Renal cortex interstitium (tissue), 15 donors: ENCODE measurements around the gene TMX1. TPM values are rescaled to one million over a fixed set of nuclear protein-coding genes. Genes with fewer than 3 reads are reported as not detected.
"Not testable (repeated sequence)": the region's sequence is repeated elsewhere in the genome, so short reads cannot be mapped to it uniquely, and the experiment has no call there.

ENCODE experiments used
- DNase-seq, 11 donors: peaks; one replicate each; pipeline ENCODE4 v3.0.0-alpha.2; 2013; ENCODE audit warnings: low read depth in 9 of 11, low spot score in 4 of 11; ENCODE audit errors: extremely low read depth in 1 of 11
- long read RNA-seq, 16 experiments: transcript quantifications; one replicate each; lab custom pipeline, GENCODE V29; 2026
- polyA plus RNA-seq, 3 donors: library from polyadenylated mRNA; unstranded; fragments of 120-200 nt; gene quantifications; one replicate each; pipeline ENCODE4 v1.2.1, GENCODE V29; 2013; ENCODE audit not compliant: insufficient read length in 3 of 3

Gene TMX1
- polyA plus RNA-seq = 10 to 100 TPM; 44.2 to 56.4 (median 55.7) TPM
- long read RNA-seq, donor 1, transcript TMX1-201 (8 exons, 3,995 nt) = major isoform, 13 of 13 reads
- long read RNA-seq, donor 1, partial matches to known transcripts = 0 of 13 reads
- long read RNA-seq, donor 1, other reads (novel, unspliced or antisense) = 0 of 13 reads
- long read RNA-seq, donor 2, transcript TMX1-201 (8 exons, 3,995 nt) = major isoform, 16 of 16 reads
- long read RNA-seq, donor 2, partial matches to known transcripts = 0 of 16 reads
- long read RNA-seq, donor 2, other reads (novel, unspliced or antisense) = 0 of 16 reads
- long read RNA-seq, donor 3, transcript TMX1-201 (8 exons, 3,995 nt) = major isoform, 35 of 127 reads
- long read RNA-seq, donor 3, partial matches to known transcripts = 92 of 127 reads
- long read RNA-seq, donor 3, other reads (novel, unspliced or antisense) = 0 of 127 reads
- long read RNA-seq, donor 4, transcript TMX1-201 (8 exons, 3,995 nt) = major isoform, 20 of 20 reads
- long read RNA-seq, donor 4, partial matches to known transcripts = 0 of 20 reads
- long read RNA-seq, donor 4, other reads (novel, unspliced or antisense) = 0 of 20 reads
- long read RNA-seq, donor 5 = 0 reads
- long read RNA-seq, donor 6, transcript TMX1-201 (8 exons, 3,995 nt) = major isoform, 23 of 81 reads
- long read RNA-seq, donor 6, partial matches to known transcripts = 58 of 81 reads
- long read RNA-seq, donor 6, other reads (novel, unspliced or antisense) = 0 of 81 reads
- long read RNA-seq, donor 7, transcript TMX1-201 (8 exons, 3,995 nt) = major isoform, 27 of 27 reads
- long read RNA-seq, donor 7, partial matches to known transcripts = 0 of 27 reads
- long read RNA-seq, donor 7, other reads (novel, unspliced or antisense) = 0 of 27 reads
- long read RNA-seq, donor 8 = 0 reads
- long read RNA-seq, donor 9, transcript TMX1-201 (8 exons, 3,995 nt) = major isoform, 23 of 23 reads
- long read RNA-seq, donor 9, partial matches to known transcripts = 0 of 23 reads
- long read RNA-seq, donor 9, other reads (novel, unspliced or antisense) = 0 of 23 reads
- long read RNA-seq, donor 10, transcript TMX1-201 (8 exons, 3,995 nt) = major isoform, 22 of 22 reads
- long read RNA-seq, donor 10, partial matches to known transcripts = 0 of 22 reads
- long read RNA-seq, donor 10, other reads (novel, unspliced or antisense) = 0 of 22 reads
- long read RNA-seq, donor 11, transcript TMX1-201 (8 exons, 3,995 nt) = major isoform, 23 of 24 reads
- long read RNA-seq, donor 11, partial matches to known transcripts = 0 of 24 reads
- long read RNA-seq, donor 11, other reads (novel, unspliced or antisense) = 0 of 24 reads
- long read RNA-seq, donor 12, transcript TMX1-201 (8 exons, 3,995 nt) = major isoform, 8 of 8 reads
- long read RNA-seq, donor 12, partial matches to known transcripts = 0 of 8 reads
- long read RNA-seq, donor 12, other reads (novel, unspliced or antisense) = 0 of 8 reads
- long read RNA-seq, donor 13 = 0 reads
- long read RNA-seq, donor 14, transcript TMX1-201 (8 exons, 3,995 nt) = major isoform, 19 of 77 reads
- long read RNA-seq, donor 14, partial matches to known transcripts = 58 of 77 reads
- long read RNA-seq, donor 14, other reads (novel, unspliced or antisense) = 0 of 77 reads
- long read RNA-seq, donor 15, transcript TMX1-201 (8 exons, 3,995 nt) = major isoform, 19 of 48 reads
- long read RNA-seq, donor 15, partial matches to known transcripts = 29 of 48 reads
- long read RNA-seq, donor 15, other reads (novel, unspliced or antisense) = 0 of 48 reads
- long read RNA-seq, donor 16, transcript TMX1-201 (8 exons, 3,995 nt) = major isoform, 61 of 61 reads
- long read RNA-seq, donor 16, partial matches to known transcripts = 0 of 61 reads
- long read RNA-seq, donor 16, other reads (novel, unspliced or antisense) = 0 of 61 reads

DNA sequence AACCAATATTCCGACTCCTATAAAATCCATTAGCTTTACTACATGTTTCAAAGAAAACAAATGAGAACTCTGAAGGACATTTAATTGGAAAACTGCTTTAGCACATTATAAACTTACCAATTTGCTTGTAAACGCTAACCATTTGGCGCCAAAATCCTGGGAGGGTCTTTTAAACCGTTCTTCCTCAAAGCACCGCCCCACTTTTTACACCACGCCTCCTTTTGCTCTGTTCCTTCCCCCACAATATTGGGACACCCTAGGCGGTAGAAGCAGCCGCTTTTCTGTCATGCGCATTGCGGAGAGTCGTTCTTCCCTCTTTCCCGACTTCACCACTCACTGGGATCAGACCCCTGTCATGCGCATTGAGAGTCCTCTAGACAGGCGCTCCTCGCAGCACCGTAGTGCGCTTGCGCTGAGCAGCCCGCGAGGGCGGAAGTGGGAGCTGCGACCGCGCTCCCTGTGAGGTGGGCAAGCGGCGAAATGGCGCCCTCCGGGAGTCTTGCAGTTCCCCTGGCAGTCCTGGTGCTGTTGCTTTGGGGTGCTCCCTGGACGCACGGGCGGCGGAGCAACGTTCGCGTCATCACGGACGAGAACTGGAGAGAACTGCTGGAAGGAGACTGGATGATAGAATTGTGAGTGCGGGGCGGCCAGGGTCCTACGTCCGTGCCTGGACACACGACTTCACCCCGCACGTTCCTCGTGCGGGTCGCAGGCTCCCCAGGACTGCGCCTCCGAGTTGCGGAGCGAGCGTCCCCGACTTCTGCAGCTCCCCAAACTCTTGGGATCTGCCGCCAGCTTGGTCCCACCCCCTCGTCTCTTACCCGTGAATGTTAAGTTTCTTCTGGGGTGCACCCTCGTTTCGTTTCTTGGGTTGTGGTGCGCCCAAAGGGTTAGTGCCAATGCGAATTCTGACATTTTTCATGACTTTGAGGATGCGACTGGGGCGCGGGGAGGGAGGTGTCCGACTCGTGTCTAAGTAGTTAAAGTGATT is at the start of gene TMX1:
TMX1 (plus strand) TSS at position 435 of the 991 bp plus-strand sequence; CDS start at position 481, 46 bp downstream.
- DNase-seq = peak; percentile 94 to 99 (median 97)

GRCh38 chr14:51201890-51202289 is 38.2 kb upstream of the TMX1 start:
- DNase-seq = no peak

DNA sequence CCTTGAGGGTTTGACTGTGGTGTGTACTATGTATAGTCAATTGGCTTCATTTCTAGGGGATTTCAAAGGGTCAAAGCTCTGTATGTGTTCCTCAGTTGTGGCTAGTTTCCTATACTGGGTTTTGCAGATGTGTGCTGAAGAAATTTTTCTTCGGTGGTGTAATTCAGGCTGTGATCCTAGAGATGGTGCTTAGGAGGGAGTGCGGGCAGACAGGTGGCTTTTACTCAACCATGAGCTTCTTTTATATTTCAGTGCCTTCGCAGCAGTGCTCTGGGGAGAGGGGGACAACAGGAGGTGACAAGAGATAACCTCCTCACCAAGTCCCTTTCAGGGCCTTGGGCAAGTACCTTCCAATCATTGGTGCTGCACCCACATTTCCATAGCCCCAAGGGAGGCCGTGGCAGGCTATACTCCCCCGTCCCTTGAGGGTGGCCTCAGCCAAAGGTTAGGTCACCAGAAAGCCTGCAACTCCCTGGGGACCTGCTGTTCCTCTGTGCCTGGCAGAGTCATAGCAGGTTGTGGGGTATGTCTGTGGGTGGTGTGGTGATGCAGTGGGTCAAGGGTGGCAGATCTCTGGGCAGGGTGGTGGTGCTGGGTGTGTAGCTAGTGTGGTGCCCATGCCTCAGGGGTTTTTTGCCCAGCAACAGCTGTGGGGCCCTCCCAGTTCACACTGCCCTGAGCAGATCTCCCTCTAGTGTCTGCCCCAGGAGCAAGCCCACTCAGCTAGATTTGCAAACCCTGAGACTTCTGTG is 37.0 kb upstream of the TMX1 start:
- no peak for DNase-seq

GRCh38 chr14:51203881-51204280 is 36.2 kb upstream of the TMX1 start:
- no peak for DNase-seq

GRCh38 chr14:51205486-51205885 is 34.6 kb upstream of the TMX1 start:
- no peak for DNase-seq

DNA sequence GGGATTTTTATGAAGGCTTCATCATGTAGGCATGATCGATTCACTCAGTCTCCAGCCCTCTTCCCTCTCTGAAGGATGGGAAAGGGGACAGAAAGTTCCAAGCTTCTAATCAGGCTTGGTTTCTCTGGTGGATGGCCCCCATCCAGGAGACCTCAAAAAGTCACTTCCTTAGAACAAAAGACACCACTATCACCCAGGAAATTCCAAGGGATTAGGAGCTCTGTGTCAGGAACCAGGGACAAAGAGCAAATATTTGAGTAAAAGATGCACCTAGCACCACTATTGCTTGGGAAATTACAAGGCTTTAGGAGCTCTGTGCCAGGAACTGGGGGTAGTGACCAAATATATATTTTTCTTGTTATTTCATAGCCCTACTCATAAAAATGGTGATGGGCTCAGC is 33.6 kb upstream of the TMX1 start:
- no peak for DNase-seq

DNA sequence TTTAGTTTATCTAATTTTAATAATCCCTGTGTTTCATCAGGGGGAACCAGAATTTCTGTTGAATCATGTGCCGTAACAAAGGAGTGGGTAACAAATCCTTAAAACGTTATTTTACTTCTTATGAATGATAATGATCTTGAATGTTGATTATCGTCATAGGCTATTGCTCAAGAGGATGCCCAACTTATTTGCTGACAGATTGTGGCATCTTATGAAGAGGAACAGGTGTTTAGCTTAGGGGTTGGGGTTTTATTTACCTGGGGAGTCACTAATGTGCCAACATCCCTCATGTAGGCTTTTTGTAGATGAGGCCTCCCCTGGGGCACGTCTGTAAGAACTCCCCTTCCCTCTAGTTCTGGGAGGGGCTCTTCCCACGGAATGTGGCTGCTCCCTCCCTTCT is 32.4 kb upstream of the TMX1 start:
- DNase-seq = no peak

GRCh38 chr14:51208982-51209381 is 31.1 kb upstream of the TMX1 start:
- DNase-seq = no peak

- no peak for DNase-seq
Observed at GRCh38 chr14:51209457-51209856, 30.6 kb upstream of the TMX1 start.

DNA sequence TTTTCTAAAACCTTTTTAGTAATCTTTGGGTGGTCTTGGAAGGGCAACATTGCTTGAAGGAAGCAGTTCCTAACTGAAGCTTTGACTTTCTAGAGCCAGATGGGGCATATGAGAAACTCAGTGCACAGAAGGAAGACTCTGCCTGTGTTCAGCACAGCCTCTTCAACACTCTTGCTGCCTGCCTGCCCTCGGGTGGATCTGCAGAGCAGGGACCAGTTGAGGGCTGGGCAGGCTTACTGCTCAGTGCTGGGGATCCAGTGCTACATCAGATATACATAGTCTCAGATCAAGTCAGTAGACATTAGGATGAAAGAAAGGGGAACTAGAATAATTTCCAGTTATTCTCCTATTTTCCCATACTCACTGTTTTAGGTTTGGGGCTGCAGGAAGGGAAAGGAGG is 29.5 kb upstream of the TMX1 start:
- no peak for DNase-seq

- no peak for DNase-seq
Observed at GRCh38 chr14:51211149-51211548, 28.9 kb upstream of the TMX1 start.

GRCh38 chr14:51216602-51217001 is 23.4 kb upstream of the TMX1 start:
- no peak for DNase-seq

DNA sequence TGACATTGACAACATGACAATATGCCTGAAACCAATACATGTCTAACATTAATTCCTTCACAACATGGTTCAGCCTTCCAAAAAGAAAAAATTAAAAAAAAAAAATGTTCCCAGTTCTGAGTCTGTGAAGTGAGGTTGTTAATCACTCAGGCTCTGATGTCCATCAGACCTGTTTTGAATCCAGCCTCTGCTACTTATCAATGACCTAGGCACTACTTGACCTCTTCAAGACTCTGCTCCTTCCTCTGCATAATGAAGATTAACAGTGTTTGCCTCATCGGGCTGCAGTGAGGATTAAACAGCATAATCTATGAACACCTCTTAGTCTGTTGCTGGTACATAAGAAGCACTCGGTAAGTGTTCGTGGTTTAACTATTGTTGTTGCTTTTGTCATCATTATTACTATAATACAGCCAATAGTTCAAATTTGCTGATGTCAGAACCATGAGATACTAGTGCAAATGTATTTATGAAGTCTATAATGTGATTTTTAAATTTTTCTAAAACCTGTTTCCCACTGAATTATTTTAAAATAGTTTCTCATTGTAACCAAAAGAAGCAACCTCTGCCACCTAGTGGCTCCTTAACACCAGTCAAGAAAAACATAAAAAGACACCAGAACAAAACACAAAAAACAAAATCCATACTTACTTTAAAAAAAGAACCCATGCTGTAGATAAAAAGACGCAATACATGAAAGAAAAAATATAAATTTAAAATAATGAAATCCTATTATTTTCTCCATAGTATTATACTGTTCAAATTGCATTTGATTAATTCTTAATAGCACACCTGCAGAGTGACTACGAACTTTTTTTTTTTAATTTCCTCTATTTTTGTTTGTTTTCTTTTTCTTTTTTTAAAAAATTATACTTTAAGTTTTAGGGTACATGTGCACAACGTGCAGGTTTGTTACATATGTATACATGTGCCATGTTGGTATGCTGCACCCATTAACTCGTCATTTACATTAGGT is 20.3 kb upstream of the TMX1 start:
- DNase-seq = peak in 7 of 11 donors; percentile 13 to 38 (median 23)

GRCh38 chr14:51223463-51223862 is 16.6 kb upstream of the TMX1 start:
- not testable (repeated sequence) for DNase-seq

- no peak for DNase-seq
Observed at GRCh38 chr14:51224551-51224950, 15.5 kb upstream of the TMX1 start.
